CD4-positive, alpha-beta T cell (primary cell): ENCODE measurements around the gene PRIMA1. TPM values are rescaled to one million over a fixed set of nuclear protein-coding genes. Genes with fewer than 3 reads are reported as not detected.

Experiments used
- ATAC-seq: fragments of 200-7000 bp; cut with Tn5 transposase; one replicate; pipeline ENCODE4 v1.10.0; 2022; ENCODE audit warnings: mild to moderate bottlenecking; ENCODE audit not compliant: poor library complexity
- CTCF ChIA-PET: fragments of 350-600 bp; sonication (Branson Sonifier 250); formaldehyde crosslinking; loops from one replicate; lab custom pipeline; 2021; ENCODE audit warnings: antibody characterized with exemption, inconsistent platforms; lab: Charles Lee
- POLR2A ChIA-PET: fragments of 350-600 bp; sonication (Branson Sonifier 250); formaldehyde crosslinking; loops from one replicate; lab custom pipeline; 2021; ENCODE audit warnings: antibody characterized with exemption, inconsistent platforms; lab: Charles Lee
- DNase-seq, 14 experiments: peaks; one replicate each; pipeline ENCODE4 v3.0.0-alpha.2; 2013 to 2020; ENCODE audit warnings: mixed read lengths in 2 of 14
- H3K27ac ChIP-seq, 2 donors: one replicate each; pipeline versions ENCODE4 v1.5.1 to v1.7.0; 2013; ENCODE audit warnings: low read length in 2 of 2, low read depth in 1 of 2, mild to moderate bottlenecking in 1 of 2
- H3K27me3 ChIP-seq, 2 experiments: 1 replicate in 1 of 2; 2 replicates in 1 of 2; pipeline versions ENCODE4 v1.6.1 to v1.7.0; 2013; ENCODE audit warnings: low read length in 2 of 2, control low read depth in 1 of 2, mild to moderate bottlenecking in 1 of 2, moderate library complexity in 1 of 2; ENCODE audit not compliant: insufficient read depth in 2 of 2, control insufficient read depth in 1 of 2
- H3K36me3 ChIP-seq: one replicate; pipeline ENCODE4 v1.6.1; 2013; ENCODE audit warnings: low read length, control low read depth; ENCODE audit not compliant: insufficient read depth
- H3K4me1 ChIP-seq: one replicate; pipeline ENCODE4 v1.6.1; 2013; ENCODE audit warnings: low read length, control low read depth; ENCODE audit not compliant: insufficient read depth
- H3K4me3 ChIP-seq: one replicate; pipeline ENCODE4 v1.5.1; 2013; ENCODE audit warnings: mild to moderate bottlenecking, low read length, moderate library complexity
- H3K9me3 ChIP-seq, 2 experiments: 1 replicate in 1 of 2; 2 replicates in 1 of 2; pipeline versions ENCODE4 v1.6.1 to v1.7.0; 2013; ENCODE audit warnings: low read length in 2 of 2, mild to moderate bottlenecking in 2 of 2, control low read depth in 1 of 2, moderate library complexity in 1 of 2; ENCODE audit not compliant: control insufficient read depth in 1 of 2, insufficient read depth in 1 of 2
- H3K27ac Mint-ChIP-seq: one replicate; pipeline ENCODE4 v1.8.0; 2020; ENCODE audit warnings: mixed read lengths
- H3K27me3 Mint-ChIP-seq: one replicate; pipeline ENCODE4 v1.8.0; 2021; ENCODE audit warnings: mixed read lengths
- H3K36me3 Mint-ChIP-seq: one replicate; pipeline ENCODE4 v1.8.0; 2021; ENCODE audit warnings: low read depth, mixed read lengths
- H3K4me1 Mint-ChIP-seq: one replicate; pipeline ENCODE4 v1.8.0; 2021; ENCODE audit warnings: low read depth, mixed read lengths
- H3K4me3 Mint-ChIP-seq: one replicate; pipeline ENCODE4 v1.8.0; 2020; ENCODE audit warnings: mild to moderate bottlenecking, mixed read lengths
- H3K9me3 Mint-ChIP-seq: one replicate; pipeline ENCODE4 v1.8.0; 2020; ENCODE audit warnings: mixed read lengths
- CTCF ChIP-seq: fragments of 200-600 bp; IDR thresholded peaks from one replicate; pipeline ENCODE4 v1.8.0; 2022; ENCODE audit warnings: antibody characterized with exemption, mild to moderate bottlenecking
- intact Hi-C, 2 experiments: fragments of 100-400 bp; cut with DNase I in 1 of 2; cut with micrococcal nuclease in 1 of 2; formaldehyde crosslinking; loops; one replicate each; pipeline versions ENCODE4 v1.15.1 to v1.9.0; 2023 to 2025; cut with DNase I, micrococcal nuclease
- total RNA-seq, 174 experiments: library from RNA in 2 of 174; stranded (reverse) in 2 of 174; gene quantifications; one replicate each; pipeline ENCODE4 v1.2.3 and lab custom pipeline; 2021 to 2026

The PRIMA1 gene
- total RNA-seq, 2 experiments from 2014 or later = not detected

- peaks cover 0 to 17% of the 10 kb centered on the region in 2 experiments for H3K9me3 ChIP-seq
- H3K27ac ChIP-seq = no peak overlapping the region
- intact Hi-C loops = no loop called here
- TF ChIP-seq CTCF = no peak
- H3K4me3 Mint-ChIP-seq = no peak overlapping the region
- ChIA-PET POLR2A (no interaction called here), CTCF (no interaction called here)
- no peak overlapping the region for H3K4me3 ChIP-seq
- no peak for DNase-seq
- no peaks in the 10 kb centered on the region for H3K36me3 Mint-ChIP-seq
- peaks cover 5% of the 10 kb centered on the region in 2 experiments for H3K27me3 ChIP-seq
- no peaks in the 10 kb centered on the region for H3K36me3 ChIP-seq
- no peaks in the 10 kb centered on the region for H3K4me1 Mint-ChIP-seq
- no peaks in the 10 kb centered on the region for H3K4me1 ChIP-seq
- peaks cover 33% of the 10 kb centered on the region for H3K27me3 Mint-ChIP-seq
- H3K27ac Mint-ChIP-seq = no peak overlapping the region
- no peak for ATAC-seq
- H3K9me3 Mint-ChIP-seq = no peaks in the 10 kb centered on the region
These were observed 36.9 kb upstream of the PRIMA1 start for GRCh38 chr14:93825235-93825553.

GRCh38 chr14:93824518-93825234 is 36.4 kb upstream of the PRIMA1 start:
- ChIA-PET CTCF (no interaction called here), POLR2A (no interaction called here)
- intact Hi-C loops = no loop called here
- no peaks in the 10 kb centered on the region for H3K9me3 Mint-ChIP-seq
- H3K36me3 ChIP-seq = no peaks in the 10 kb centered on the region
- no peaks in the 10 kb centered on the region for H3K4me1 ChIP-seq
- H3K27ac Mint-ChIP-seq = no peak overlapping the region
- no peaks in the 10 kb centered on the region for H3K36me3 Mint-ChIP-seq
- DNase-seq (peak in 1 of 14 experiments; percentile 9), ATAC-seq (no peak)
- peaks cover 33% of the 10 kb centered on the region for H3K27me3 Mint-ChIP-seq
- H3K4me3 Mint-ChIP-seq = no peak overlapping the region
- peaks cover 5% of the 10 kb centered on the region in 2 experiments for H3K27me3 ChIP-seq
- H3K27ac ChIP-seq = no peak overlapping the region
- H3K4me3 ChIP-seq = no peak overlapping the region
- no peaks in the 10 kb centered on the region for H3K4me1 Mint-ChIP-seq
- TF ChIP-seq CTCF = no peak
- peaks cover 0 to 17% of the 10 kb centered on the region in 2 experiments for H3K9me3 ChIP-seq

- Histone ChIP-seq H3K4me1 (no peaks in the 10 kb centered on the region), H3K27ac (no peak overlapping the region), H3K9me3 (peaks cover 0 to 17% of the 10 kb centered on the region in 2 experiments), H3K4me3 (no peak overlapping the region), H3K36me3 (no peaks in the 10 kb centered on the region), H3K27me3 (peaks cover 5% of the 10 kb centered on the region in 2 experiments)
- Mint-ChIP-seq H3K4me3 (no peak overlapping the region), H3K27me3 (peaks cover 33% of the 10 kb centered on the region), H3K9me3 (no peaks in the 10 kb centered on the region), H3K27ac (no peak overlapping the region), H3K4me1 (no peaks in the 10 kb centered on the region), H3K36me3 (no peaks in the 10 kb centered on the region)
- intact Hi-C loops = no loop called here
- ChIA-PET CTCF (no interaction called here), POLR2A (no interaction called here)
- no peak for DNase-seq
- no peak for TF ChIP-seq CTCF
- no peak for ATAC-seq
These were observed 35.8 kb upstream of the PRIMA1 start for GRCh38 chr14:93824076-93824475.
